HG03439 (cell line): Measurements from ENCODE around the gene INPP5A.

Source experiments
- ATAC-seq: cut with Tn5 transposase; IDR thresholded peaks from one replicate; pipeline ENCODE4 v1.9.1; 2021; ENCODE audit warnings: mild to moderate bottlenecking, moderate library complexity; ENCODE audit not compliant: unreplicated experiment

INPP5A gene

DNA sequence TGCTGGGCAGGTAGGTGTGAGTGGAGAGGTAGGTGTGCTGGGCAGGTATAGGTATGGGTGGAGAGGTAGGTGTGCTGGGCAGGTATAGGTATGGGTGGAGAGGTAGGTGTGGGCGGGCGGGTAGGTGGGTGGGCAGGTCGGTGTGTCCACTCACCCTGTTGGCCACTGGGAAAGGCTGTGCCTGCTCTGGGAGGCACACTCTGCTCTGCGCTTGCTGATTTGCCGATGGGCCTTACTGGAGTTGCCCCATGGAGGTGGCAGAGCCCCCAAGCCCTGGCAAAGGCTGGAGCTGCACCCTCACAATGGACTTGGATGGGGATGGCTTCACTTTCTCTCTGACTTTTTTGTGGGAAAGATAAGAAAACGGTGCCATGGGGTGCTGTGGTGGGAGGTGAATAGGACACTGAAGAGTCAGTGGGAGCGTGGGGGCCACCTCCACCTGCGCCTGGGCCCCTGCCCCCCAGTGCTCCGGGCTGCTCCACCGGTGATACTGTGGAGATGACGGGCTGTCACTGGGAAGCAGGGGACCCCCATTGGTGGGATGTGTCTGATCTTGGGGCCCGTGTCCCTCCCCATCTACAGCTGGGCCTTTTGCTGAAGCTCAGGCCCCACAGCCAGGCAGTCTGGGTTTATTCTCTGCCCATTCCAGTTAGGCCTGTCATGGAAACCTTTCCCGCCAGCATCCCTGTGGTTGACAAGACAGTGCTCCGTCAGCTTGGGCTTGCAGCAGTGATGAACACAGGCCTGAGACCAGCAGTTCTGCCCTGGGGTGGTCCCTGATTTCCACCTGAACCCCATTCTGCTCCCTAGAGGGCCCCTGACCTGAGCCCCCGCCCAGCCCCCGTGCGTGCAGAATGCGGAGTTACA lies 173.4 kb downstream of the INPP5A start:
- no peak for ATAC-seq

DNA sequence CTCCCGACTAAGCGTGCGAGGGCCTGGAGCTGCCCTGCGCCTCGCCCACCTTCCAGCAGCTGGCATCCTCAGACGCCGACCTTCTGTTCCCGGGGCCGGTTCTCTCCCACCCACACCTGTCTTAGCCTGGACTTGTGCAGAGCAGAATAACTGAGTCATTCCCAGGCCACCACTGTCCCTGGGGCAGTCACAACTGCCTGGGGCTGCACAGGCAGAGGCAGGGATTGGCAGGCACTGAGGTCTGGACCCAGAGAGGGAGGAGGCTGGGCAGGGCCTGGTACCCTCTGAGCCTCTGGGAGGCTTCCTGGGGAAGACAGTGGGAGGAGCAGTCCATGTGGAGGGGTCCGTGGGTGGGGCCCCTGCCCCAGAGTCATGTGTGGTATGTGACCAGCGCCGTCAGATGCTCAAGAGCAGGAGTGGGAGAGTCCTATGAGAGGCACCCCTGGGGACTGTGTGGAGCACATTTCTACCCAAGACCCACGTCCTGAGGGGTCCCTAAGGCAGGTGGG lies 174.1 kb downstream of the INPP5A start:
- ATAC-seq = no peak

DNA sequence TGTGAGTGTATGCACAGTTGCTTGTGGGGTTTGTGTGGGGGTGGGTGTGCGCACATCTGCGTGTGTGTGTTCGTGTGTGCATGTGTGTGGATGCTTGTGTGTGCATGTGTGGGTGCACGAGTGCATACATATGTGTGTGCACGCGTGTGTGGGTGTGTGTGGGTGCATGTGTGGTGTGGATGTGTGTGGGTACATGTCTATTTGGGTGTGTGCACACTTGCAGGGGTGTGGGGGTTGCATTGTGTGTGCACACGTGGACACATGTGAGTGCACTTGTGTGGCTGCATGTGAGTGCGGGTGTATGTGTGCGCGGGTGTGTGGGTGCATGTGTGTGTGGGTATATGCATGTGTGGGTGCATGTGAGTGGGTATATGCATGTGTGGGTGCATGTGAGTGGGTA lies 174.7 kb downstream of the INPP5A start:
- no peak for ATAC-seq

DNA sequence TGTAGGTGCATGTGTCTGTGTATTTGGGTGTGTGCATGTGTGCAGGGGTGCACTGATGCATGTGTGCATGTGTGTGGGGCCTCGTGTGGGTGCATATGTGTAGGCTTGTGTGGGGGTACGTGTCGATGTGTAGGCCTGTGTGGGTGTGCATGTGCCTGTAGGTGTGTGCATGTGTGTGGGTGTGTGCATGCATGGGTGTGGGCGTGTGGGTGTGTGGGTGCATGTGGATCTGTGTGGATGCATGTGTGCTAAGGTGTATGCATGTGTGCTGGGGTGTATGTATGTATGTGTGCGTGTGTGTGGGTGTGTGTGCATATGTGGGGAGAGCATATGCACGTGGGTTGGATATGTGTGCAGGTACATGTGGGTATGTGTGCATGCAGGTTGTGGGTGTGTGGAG lies 175.2 kb downstream of the INPP5A start:
- ATAC-seq = no peak

DNA sequence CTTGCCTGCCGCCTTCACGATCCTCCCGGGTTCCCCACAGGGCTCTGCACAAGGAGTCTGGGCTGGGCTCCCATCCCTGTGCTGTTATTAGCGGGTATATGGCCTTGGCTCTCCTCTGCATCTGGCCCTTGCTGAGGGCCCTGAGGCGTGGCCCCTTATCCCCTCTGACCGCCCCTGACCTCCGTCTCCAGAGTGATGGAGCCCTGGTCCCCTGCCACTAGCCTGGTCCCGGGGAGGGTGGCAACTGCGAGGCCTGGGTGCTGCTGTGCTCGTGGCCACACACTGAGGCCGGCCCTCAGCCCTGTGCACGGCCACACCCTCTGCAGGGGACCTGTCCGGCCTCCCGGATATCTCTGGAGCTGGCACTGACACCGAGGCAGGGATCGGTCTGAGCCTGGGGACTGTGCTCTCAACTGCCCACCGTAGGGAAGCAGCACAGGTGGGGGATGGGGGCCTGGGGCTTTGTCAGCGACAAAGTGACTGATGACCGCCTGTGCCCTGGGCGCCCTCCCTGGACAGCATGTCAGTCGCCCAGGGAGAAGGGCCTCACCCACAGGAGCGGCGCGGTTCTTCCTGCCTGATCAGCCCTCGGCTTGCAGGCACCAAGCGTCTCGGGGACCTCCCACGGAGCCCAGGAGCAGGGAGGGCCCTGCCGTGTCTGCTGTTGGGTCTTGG lies 176.0 kb downstream of the INPP5A start:
- ATAC-seq = no peak

DNA sequence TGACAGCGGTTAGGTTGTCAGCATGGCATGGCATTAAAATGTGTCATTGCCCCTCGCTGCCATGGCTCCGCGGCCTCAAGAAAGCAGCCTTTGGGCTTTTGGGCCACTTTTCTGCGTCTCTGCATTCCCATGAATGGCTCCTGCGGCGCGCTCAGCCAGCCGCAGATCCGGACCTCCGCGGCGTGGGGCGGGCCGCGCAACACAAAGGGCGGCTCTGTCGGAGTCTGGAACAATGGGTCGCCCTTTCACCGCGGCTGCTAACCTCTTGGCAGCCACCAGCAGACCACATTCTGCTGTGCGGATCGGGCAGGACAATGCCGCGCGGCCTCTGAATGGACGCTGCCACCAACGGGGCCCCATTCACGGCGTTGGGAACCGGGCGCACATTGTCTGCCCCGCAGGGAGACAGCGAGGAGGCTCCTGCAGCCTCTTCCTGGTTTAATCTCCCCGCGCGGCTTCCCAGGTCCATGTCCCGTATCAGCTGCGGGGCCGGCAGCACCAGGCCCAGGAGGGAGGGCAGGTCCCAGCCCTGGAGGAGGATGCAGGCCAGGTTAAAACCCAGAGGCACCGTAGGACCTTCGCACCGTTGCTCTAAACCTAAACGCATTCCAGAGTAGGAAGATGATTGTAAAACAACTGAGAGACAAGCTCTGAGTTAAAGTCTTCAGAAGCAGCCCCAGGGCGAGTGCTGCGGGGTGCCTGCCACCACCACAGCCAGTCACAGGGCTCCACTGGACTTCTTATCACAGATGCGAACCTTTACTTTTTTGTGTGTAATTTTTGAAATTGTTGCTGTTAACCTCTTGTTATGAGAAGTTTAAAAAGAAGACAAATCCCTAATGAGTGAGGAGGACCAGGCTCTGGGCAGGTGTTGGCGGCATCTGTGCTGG lies 176.8 kb downstream of the INPP5A start:
- no peak for ATAC-seq

DNA sequence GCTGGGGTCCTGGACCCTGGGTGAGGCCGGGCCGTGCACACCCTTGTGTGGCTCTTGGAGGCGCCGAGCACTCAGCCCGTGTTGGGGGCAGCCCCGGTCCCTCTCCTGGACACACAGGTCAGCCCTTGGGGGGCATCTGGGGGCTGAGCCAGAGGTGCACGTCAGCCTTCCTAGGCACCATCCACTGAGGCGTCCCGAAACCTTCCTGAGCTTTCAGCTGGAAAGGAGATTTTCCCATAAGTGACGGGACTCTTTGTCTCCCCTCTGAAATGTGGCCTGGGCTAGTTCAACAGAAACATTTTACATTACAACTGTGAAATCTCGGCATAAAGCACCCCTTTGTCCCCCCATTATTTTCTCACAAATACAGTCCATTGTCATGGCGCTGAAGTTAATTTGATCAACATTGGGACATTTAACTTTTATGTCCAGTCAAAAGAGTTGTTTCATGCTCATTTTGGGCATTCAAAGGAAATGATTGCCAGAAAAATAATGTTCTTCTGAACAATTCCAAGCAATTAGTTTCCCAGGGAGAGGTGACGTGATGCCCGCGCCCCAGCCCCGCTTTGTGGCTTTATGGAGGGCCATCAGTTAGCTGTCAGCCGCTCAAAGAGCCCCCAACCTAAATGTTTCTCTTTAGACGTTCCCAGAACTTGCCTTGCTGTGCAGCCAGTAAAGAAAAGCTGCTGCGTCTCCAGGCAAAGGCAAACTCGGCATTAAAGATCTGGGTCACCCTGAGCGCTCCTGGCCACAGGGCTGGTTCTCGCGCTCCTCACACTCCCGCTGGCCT lies 177.6 kb downstream of the INPP5A start:
- ATAC-seq = no peak

DNA sequence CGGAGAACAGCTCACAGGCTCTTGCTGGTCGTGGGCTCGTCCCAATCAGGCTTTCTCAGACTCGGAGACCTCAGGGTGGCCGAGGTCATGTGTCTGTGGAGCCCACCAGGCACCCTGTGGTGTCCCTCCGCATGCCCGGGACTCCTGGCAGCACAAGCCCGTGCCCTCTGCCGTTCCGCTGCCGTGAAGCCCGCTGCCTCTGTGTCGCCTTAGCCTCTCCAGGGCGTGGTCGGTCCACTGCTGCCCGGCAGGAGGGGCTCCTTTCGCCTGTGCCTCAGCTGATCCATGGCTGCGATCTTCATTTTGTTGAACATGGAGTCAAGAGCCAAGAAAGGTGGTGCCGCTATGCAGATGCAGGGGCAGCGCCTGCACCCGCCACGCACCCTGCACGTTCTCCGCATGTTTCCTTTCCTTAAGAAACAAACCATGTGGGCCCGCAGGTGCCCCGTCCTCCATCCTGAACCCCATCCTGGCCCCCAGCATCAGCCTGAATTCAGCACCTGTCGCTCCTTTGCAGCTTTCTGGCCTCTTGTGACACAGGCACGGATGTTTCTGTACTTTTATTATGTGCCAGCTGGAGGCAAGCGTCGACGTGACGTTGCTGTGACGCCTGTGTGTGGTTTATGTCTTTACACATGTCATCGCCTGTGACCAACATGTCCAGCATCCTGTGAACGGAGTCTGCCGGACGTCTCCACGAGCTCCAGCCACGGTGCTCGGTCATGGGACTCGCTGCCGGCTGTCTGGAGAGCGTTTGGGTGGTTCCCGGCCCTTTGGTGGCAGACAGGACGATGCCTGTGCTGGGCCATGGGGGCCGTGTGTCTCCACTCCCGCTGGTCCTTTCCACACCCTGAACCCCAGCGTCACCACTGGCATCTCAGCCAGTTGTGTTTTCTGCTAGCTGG lies 178.4 kb downstream of the INPP5A start:
- no peak for ATAC-seq

DNA sequence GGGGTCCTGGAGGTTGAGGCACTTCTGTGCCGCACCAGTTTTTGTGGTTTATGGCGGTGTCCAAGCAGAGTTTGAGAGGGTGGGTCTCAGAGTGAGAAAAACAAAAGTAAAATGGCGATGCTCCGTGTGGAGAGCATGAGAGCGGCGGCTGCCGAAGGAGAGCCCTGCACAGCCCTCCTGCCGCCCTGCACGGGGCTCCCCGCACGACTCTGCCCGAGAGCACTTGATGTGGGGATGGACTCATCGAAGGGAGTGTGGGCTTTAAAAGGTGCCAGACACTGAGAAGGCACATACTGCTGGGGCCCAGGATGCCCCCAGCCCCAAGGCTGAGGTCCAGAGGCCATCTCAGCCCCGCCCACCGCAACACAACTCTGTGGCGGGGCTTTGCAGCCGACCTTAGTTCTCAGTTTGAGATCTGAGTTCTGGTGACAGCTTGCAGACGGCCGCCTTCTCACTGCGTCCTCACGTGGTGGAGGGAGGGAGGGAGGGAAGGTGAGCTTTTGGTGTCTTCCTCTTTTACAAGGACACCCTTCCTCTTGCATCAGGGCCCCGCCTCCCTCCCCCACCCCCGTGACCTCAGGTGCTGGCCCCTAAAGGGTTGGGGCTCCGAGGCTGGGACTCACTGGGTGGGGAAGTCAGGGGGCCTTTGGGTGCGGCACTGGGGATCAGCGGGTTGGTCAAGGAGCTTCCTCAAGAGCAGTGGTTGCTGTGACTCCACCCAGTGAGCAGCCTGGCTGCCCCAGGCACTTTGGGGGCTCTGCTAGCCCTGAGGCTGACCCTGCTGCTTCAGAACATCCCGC lies 179.3 kb downstream of the INPP5A start:
- no peak for ATAC-seq

DNA sequence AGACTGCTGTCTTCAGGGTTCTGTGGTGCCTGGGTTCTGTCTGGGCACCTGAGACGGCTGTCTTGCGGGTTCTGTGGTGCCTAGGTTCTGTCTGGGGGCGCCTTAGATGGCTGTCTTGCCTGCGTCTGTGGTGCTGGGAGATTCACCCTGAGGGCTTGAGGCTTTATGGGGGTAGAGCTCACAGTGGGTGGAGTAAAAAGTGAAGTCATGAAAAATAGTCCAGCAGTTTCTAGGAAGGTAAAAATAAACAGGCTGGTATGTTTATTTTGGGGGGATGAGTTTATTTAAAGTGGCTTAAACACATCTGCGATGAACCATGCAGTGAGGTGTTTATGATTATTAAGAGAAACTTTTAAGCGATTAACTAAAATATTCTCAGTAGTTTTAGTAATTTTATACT lies 184.1 kb downstream of the INPP5A start:
- ATAC-seq = no peak

DNA sequence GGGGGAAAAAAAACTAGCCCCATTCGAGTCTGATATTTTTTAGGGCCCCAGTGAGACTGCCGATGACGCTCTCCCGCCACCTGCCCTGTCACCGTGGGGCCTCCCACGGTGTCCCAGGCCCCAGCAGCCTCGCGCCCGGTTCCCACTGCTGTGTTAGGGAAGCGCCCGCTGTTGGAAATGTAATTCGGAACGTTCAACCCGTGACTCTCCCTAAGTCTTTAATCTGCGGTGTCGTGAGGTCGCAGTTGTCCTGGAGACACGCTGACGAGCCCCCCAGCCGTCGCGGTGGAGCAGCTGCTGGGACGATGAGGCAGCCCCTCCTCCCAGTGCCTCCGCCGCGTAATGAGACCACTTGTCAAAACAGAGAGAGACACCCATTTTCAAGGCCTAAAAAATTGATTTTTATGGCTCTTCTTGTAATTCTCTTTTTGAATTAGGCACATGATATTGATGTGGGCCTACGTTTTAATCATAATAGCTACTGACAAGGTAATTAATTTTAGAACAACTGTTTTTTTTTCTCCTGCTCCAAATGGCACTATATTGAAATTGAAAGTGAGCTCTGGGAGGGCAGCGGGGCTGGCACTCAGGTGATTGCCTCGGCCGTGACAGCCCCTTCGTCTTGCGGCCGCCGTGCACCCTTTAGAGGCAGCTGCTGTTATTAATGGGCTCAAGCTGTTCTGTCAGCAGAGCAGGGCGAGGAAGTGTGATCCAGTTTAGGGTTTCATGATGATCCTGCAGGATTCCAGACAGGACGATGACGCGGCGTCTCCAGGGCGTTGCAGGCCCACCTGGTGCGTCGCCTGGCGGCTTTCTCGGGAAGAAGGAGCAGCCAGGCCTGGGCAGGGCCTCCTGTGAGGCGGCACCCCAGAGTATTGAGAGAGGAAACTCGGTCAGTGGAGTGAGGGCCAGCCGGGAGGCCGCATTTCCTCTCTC lies 185.1 kb downstream of the INPP5A start:
- no peak for ATAC-seq

- no peak for ATAC-seq
These were observed 185.9 kb downstream of the INPP5A start for GRCh38 chr10:132723330-132723970.

DNA sequence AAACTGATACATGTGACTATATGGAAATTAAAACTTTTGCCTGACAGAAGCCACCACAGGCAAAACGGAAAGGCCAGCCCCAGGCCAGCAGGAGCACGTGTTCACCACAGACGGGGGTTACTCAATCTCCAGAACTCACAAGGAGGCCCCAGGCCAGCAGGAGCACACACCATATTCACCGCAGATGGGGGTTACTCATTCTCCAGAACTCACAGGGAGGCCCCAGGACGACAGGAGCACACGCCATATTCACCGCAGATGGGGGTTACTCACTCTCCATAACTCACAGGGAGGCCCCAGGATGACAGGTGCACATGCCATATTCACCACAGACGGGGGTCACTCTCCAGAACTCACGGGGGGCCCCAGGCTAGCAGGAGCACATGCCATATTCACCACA lies 186.9 kb downstream of the INPP5A start:
- ATAC-seq = no peak

GRCh38 chr10:132725202-132725601 lies 187.6 kb downstream of the INPP5A start:
- no peak for ATAC-seq

- ATAC-seq = no peak
These were observed 188.6 kb downstream of the INPP5A start for GRCh38 chr10:132726194-132726593.

- ATAC-seq = no peak
These were observed 189.4 kb downstream of the INPP5A start for GRCh38 chr10:132726951-132727350.

- ATAC-seq = no peak
These were observed 189.8 kb downstream of the INPP5A start for GRCh38 chr10:132727411-132727810.
